HT1080 (cell line): ENCODE data around the gene C1orf141. TPM values are rescaled to one million over a fixed set of nuclear protein-coding genes. Genes with fewer than 3 reads are reported as not detected.
"Not testable (repeated sequence)": the region's sequence is repeated elsewhere in the genome, so short reads cannot be mapped to it uniquely, and the experiment has no call there.

ENCODE experiments used
- DNase-seq: peaks from one replicate; pipeline ENCODE4 v3.0.0-alpha.2; 2015; ENCODE audit warnings: low read depth
- total RNA-seq: library from RNA; depleted of rRNA; stranded (reverse); fragments of >200 nt; shearing (Covaris generic); gene quantifications from 2 replicates; pipeline ENCODE4 v1.2.3, GENCODE V29; 2014

C1orf141 gene
- total RNA-seq, 1 experiment from 2014 or later, result not detected

DNA sequence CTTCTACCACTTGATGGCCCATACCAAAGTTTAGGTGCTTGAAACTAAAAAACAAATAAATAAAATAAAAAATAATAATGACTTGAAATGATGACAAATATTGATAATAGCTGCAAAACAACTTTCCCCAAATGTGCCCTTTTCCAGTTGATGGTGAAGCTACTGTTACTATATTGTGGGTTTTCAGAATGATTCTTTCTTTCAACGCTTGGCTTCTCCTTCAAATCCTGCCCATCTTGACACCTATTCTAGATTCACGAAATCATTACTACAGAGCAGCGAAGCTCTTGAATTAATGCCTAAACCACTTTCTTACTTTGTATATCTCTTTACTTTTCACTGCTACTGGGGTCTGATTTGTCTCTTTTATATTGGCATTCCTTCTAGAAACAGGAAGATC lies 9.2 kb upstream of the C1orf141 start:
- no peak for DNase-seq

- no peak for DNase-seq
Measured at GRCh38 chr1:67142931-67143330, 8.2 kb upstream of the C1orf141 start.

DNA sequence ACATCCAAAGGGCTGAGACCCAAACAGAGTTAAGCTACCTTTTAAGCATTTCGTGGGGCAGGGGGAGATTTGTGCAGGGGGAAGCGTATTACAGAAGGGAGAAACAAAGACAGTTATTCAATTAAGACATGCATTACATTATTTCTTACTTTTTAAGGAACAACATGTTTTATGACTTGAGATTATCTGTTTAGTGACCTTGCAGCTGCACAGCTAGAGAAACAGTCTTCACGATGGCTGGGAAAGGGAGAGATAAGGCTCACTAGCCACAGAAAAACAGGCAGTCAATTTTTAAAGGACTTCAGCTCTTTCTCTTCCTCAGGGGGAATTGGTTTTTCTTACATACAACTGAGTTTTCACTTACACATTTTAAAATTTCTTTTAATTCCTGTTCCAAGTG lies 7.1 kb upstream of the C1orf141 start:
- not testable (repeated sequence) for DNase-seq

DNA sequence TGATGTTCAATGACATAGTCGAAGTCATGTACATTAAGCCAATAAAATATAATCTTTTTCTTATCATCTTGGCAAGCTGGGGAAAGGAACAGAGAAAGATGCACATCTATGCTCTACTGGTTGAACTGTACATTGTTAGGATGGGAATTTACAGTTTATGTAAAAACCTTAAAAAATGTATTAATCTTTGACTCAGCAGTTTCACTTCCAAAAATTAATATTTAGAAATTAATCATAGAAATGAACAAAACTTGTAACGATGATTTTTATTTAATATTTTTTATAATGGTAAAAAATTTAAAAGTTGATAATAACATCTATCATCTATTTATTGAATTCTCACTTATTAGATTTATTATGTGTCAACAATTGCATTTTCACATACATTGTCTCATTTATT lies 5.7 kb upstream of the C1orf141 start:
- no peak for DNase-seq

GRCh38 chr1:67138813-67139499 lies 4.2 kb upstream of the C1orf141 start:
- DNase-seq, result no peak

DNA sequence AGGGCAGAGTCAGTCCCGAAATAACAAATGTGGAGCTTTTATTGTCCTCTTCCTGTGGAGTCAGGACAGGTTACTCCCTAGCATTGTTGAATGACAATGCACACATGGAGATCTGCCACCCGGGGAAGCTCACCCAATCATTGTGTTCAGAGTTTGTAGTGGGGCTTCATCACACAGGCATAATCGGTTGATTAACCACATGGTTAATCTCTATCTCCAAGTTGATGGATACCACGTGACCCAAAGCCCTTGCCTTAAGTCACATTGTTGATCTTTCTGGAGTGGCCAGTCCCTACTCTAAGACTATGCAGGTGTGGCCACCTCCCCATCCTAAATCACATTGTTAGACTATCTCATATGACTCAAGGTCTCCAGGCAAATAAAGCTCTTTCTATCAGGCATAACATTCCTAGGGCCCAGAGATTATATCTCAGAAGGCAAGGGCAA lies 2.6 kb upstream of the C1orf141 start:
- DNase-seq, result no peak

DNA sequence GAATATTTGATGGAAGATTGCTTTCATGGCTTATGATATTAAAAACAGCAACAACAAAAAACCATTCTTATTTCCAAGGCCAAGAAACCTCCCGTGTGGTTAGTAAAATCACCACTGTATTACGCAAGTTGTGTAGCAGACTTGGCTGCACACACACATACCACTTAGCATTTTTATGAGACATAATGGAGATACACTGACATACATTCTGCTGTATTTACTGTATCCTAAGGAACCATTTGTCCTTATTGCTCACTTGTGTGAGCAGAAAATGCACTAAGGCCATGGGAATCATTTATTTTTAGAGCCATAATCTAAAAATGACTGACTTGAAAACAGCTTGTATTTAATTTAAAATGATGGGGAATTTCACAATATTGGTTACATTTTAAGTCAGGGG lies 584 bp upstream of the C1orf141 start:
- no peak for DNase-seq

DNA sequence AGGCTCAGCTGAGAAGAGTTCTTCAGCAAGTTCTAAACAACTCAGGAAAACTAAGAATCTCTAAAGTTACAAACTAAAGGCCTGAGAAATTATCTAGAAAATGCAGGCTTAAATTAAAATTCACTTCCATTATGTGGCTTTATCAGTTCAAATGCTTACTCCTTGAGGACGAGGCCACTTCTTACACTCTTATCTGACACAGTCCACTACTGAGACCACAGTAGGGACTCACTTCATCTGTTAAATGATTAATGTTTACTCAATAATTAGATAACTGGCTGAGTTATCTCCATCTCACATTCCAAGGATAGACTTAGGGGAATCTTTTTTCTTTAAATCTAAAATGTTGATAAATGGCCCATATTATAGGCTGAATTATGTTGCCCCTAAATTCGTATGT lies 1.6 kb downstream of the C1orf141 start:
- DNase-seq, result no peak

DNA sequence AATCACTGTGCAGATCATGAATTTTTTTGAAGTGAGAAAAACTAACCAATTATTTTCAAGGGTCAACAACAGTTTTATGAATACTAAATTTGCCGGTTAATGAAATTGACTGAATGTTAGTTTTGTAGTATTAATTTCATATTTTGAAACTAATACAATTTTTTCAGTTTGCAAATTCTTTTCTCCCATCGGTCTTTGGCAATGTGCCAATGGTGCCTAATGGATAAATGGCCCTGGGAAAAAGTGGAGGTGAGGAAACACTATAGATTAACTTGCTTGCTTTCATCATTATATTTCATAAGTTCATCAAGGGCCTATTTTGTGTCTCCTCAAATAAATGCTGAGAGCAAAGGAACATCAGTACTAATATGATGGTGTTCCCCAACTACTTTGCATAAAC lies 4.1 kb downstream of the C1orf141 start:
- no peak for DNase-seq

DNA sequence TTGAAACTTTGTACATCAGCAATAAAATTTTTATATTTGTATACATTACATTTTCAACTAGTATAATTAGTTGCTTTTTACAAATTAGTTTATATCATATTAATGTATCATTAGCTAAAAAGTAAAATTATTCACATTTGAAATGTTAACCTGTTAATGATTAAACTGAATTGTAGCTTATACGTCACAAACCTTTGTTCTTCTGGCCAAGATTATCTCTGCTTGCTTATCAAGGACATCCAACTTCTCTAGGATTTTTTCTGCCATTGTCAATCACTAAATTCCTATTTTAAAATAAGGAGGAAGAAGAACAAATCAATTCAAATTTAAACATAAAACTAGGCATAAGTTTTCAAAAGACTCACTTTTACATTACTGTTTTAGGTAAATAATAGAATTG lies 7.8 kb downstream of the C1orf141 start:
- no peak for DNase-seq

DNA sequence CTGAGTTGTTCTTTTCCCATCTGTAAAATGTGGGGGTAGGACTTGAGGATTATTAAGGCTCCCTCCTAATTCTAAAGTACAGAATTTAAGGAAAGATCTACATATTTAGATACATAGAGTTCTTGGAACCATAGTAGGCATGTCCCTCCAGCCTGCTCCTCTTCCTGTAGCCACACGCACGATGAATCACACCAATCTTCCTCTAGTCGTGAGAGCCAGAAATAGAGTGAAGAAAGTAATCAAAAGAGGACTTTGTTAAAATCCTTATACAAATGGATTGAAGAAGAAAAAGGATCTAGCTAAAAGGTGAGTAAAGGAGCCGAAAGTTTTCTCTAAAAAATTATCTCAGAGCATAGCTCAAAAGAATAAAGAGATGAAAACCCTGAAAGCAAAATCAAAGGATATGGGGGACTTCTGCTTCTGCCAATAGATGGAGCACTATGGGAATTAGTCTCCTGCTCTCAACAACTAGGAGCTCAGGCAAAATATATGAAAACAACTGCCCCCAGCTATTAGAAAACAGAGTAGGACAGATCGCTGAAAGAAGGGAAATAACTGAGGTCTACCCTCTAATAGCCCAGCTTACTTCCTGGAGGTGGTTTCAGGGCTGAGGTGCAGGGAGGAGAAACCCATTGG lies 8.5 kb downstream of the C1orf141 start:
- DNase-seq, result peak; percentile 48

- DNase-seq, result no peak
Measured at GRCh38 chr1:67124455-67124854, 10.3 kb downstream of the C1orf141 start.

GRCh38 chr1:67120855-67121619 lies 13.7 kb downstream of the C1orf141 start:
- DNase-seq, result no peak

DNA sequence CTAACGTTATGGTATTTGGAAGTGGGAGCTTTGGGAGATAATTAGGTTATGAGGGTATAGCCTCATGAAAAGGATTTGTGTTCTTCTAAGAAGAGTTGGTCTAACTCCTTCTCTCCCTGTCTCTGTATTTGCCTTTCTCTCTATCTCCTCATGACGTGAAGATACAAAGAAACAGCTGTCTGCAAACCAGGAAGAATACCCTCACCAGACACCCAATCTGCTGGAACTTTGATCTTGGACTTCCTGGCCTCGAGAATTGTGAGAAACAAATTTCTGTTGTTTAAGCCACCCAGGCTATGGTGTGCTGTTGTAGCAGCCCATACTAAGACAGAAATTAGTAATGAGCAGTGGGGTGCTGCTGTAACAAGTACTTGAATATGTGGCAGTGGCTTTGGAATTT lies 16.1 kb downstream of the C1orf141 start:
- no peak for DNase-seq

DNA sequence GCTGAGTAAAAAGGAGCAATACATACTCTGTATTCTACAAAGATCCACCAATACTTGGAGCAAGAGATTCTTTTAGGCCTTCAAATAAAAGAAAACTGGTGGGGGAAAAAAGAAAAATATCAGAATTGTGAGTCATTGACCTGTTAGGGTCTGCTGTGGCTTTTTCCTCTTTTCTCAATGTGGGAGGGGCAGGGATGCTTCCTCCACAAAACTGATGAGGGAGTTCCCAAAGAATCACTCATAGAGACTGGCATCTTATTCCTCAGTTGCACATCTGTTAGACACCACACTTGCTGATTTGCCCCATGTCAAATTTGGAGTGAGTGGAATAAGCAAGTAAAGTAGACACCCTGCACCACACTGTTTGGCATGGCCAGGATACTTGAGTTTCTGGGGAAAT lies 16.6 kb downstream of the C1orf141 start:
- peak; percentile 65 for DNase-seq

- no peak for DNase-seq
Measured at GRCh38 chr1:67114162-67114561, 20.6 kb downstream of the C1orf141 start.

DNA sequence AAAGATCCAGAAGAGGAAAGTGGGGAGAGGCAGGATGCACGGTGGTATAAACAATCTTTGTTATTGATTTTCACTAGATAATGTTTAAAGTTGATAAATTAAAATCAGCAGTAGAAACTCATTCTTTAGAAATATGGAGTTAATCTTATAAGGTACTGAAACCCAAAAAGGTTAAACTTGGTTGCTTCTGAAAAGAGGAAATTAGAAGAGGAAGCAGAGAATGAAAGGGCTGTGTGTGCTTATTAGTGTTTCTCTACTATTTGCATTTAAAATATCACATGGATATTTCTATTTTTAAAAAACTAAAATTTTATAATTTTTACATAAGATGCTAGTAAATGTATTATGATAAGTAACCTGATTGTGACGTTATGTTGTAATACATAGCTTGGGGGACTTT lies 24.4 kb downstream of the C1orf141 start:
- no peak for DNase-seq

DNA sequence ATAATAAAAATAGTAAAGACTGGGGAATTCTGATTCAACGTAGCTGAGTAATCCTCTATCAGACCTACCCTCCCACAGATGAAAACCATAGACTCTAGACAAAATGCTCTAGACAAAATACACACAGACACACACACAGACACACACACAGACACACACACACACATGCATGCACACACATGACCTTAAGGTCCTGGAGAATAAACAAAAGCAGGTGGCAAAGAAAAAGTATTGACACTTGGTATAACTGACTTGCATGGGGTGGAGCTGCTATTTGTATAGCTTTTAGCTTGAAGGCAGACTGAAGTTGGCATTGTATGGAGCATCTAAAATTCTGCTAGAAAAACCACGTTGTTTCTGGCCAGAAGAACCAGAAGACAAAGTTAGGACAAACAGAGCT lies 29.3 kb downstream of the C1orf141 start:
- no peak for DNase-seq

GRCh38 chr1:67103548-67103947 lies 31.2 kb downstream of the C1orf141 start:
- no peak for DNase-seq

DNA sequence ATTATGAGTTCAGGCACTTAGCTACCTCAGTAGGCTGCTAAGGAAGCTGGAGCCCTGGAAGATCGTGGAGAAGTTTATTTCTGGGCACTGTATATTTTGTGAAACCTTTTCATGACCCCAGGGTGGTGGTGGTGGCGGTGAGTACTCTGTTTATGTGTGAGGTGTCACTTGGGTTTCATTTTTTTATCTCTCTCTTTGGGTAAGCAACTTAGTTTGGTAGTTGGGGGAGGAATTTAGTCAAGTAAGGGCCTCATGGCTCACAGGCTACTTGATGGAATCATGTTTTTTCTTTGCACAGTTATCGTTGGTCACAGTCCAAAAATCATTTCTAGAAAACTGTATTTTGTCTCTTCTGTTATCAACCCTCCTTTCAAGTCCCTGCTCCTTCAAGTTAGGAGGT lies 33.9 kb downstream of the C1orf141 start:
- no peak for DNase-seq

DNA sequence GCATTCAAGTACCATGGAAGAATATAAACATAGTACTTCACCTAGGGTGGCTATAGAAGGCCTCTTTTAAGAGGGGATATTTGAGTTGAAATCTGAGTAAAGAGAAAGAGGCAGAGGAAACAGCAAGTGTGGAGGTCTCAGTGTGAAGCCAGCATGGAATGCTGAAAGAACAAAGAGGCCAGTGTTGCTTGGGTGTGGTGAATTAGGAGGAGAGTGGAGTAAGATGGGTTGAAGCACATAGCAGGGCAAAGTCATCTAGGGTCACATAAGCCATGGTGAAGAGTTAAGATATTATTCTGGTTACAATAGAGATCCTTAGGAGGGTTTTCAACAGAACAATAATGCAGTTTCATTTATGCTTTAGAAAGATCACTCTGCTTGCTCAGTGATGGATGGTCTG lies 37.5 kb downstream of the C1orf141 start:
- peak; percentile 76 for DNase-seq

DNA sequence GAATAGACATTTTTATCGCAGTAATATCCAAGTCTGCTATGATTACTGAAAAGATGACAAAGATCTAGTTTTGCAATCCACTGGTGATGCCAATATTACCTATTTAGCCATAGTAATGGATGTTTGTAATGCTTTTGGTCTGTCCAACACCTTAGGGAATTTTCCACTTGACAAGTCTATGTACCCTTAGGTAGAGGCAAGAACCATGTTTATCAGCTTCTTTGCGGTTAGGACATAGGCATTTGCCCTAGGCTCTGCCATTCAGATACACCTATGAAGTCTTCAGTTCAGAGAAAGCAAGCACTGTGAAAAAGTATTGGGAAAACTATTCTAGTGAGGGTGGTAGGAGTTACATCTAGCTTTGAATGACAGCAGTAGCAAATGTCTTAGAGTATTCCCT lies 40.6 kb downstream of the C1orf141 start:
- no peak for DNase-seq
